ENCODE results near the gene EN1. TPM values are rescaled to one million over a fixed set of nuclear protein-coding genes. Genes with fewer than 3 reads are reported as not detected.
A peak's percentile ranks its signal among the peaks of the same experiment; 100 is the strongest.

Gene EN1
- total RNA-seq (2014; rRNA removed; shearing (Covaris generic)) = 4.0 and 4.7 TPM in 2 replicates

DNA sequence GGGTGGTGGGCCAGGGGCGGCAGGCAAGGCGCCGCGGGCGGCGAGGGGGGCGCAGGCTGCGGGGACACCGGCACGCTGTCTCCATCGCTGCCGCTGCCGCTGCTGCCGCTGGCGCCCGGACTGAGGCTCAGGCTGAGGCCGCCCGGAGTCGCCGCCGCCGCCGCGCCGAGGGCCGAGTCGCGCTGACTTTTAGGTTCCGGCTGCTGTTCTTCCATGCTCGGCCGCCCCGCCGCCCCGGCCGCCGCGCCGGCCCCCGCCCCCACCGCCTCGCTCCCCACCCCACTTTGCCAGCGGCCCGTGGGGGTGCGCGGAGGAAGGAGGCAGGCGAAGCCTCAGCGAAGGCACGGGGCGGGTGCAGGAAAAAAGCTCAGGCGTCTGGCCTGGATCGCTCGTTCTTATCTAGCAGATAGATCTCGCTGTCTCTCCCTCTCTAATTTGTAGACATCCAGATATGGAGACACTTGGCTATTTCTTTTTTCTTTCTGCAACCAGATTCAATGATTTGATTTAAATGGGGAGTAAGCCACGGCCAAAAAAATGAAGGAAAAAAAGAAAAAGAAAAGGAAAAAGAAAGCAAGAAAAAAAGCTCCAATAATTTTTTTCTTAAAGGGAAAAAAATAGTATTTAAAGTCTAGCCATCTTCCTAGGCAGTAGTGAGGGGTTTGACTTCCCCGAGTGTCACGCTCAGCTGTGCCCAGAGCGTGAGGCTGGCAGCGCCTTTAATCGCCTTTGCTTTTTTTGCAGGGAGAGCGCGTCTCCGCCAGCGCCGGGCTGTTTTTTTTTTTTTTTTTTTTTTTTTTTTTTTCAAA is at the start of gene EN1:
TSS of gene EN1 (minus strand) at position 696 of the 809 bp plus-strand sequence. CDS start at position 215, 481 bp downstream.
- Histone ChIP-seq H3K27me3 (replicated peaks) (no peaks in the 10 kb centered on the region), H3K27ac (0 out of 2 replicates have a peak within 1 kb of the TSS, but pooled peaks have one; percentile 20), H3K4me3 (peak within 1 kb of the TSS; percentile 80), H3K36me3 (peaks cover 11% of the 10 kb centered on the region; the same call in 1 of the 2 replicates), H3K9me3 (replicated peaks) (no peaks in the 10 kb centered on the region), H3K4me1 (replicated peaks) (peaks cover 17% of the 10 kb centered on the region)
- peak in 1 of 2 experiments; percentile 86 for DNase-seq (ENCODE audit: low read depth in 1 of 2, low spot score in 2 of 2)

DNA sequence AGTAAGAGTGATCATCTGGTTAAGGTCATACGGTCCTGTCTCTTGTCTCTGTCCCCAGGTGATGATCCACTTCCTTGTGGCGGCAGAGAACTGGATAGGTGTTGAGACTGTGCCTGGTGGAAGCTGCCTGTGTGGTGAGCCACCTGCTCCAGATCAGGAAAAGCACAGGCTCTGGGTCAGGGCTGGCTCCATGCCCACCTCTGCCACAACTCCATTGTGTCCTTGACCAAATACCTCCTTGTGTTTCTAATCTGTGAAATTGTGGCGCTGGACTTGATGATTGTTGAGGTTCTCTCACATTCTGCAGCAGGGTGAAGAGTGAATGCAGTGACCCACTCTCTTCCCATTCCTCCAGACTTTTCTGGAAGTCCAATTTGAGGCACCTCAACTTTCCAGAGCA is 45.7 kb upstream of the EN1 start:
- DNase-seq (ENCODE audit: low read depth in 1 of 2, low spot score in 2 of 2) = peak in 1 of 2 experiments; percentile 37
- Histone ChIP-seq H3K27ac (no peak overlapping the region), H3K36me3 (no peaks in the 10 kb centered on the region), H3K9me3 (replicated peaks) (peaks cover 4% of the 10 kb centered on the region; the same call in 1 of the 2 replicates), H3K27me3 (replicated peaks) (no peaks in the 10 kb centered on the region; the same call in 1 of the 2 replicates), H3K4me3 (no peak overlapping the region), H3K4me1 (replicated peaks) (no peaks in the 10 kb centered on the region)

DNA sequence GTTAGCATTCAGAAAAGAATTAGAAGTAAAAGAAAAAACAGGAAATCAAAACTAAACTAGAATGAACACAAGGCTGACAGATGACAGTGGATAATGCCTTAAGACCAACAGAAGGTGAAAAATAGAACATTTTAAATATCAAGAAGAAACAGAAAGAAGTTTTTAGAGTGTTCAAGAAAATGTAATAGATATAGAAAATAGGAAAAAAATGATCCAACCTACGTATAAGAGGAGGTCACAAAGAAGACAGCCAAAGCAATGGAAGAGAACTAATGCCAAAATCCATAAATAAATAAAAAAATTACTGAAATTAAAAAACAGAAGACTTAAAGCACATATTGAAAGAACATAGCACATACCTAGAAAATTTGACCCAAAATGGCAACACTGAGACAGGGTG is 42.5 kb upstream of the EN1 start:
- peaks cover 4% of the 10 kb centered on the region; the same call in 1 of the 2 replicates for H3K9me3 ChIP-seq (replicated peaks)
- no peak overlapping the region for H3K27ac ChIP-seq
- no peaks in the 10 kb centered on the region for H3K36me3 ChIP-seq
- H3K4me1 ChIP-seq (replicated peaks) = no peaks in the 10 kb centered on the region
- no peak for DNase-seq (ENCODE audit: low read depth in 1 of 2, low spot score in 2 of 2)
- no peak overlapping the region for H3K4me3 ChIP-seq
- H3K27me3 ChIP-seq (replicated peaks) = no peaks in the 10 kb centered on the region; the same call in 1 of the 2 replicates

- H3K27me3 ChIP-seq (replicated peaks) = no peaks in the 10 kb centered on the region; the same call in 1 of the 2 replicates
- no peaks in the 10 kb centered on the region for H3K36me3 ChIP-seq
- no peak overlapping the region for H3K27ac ChIP-seq
- H3K9me3 ChIP-seq (replicated peaks) = no peaks in the 10 kb centered on the region
- H3K4me3 ChIP-seq = no peak overlapping the region
- H3K4me1 ChIP-seq (replicated peaks) = no peaks in the 10 kb centered on the region
- DNase-seq (ENCODE audit: low read depth in 1 of 2, low spot score in 2 of 2) = peak in 1 of 2 experiments; percentile 3
These were observed 36.3 kb upstream of the EN1 start for GRCh38 chr2:118883792-118884191.

- H3K27ac ChIP-seq = no peak overlapping the region
- no peaks in the 10 kb centered on the region for H3K4me1 ChIP-seq (replicated peaks)
- no peaks in the 10 kb centered on the region for H3K9me3 ChIP-seq (replicated peaks)
- DNase-seq (ENCODE audit: low read depth in 1 of 2, low spot score in 2 of 2) = peak; percentile 46 to 57
- no peaks in the 10 kb centered on the region for H3K36me3 ChIP-seq
- peaks cover 2% of the 10 kb centered on the region; the same call in 1 of the 2 replicates for H3K27me3 ChIP-seq (replicated peaks)
- H3K4me3 ChIP-seq = no peak overlapping the region
These were observed 35.4 kb upstream of the EN1 start for GRCh38 chr2:118882693-118883336.

DNA sequence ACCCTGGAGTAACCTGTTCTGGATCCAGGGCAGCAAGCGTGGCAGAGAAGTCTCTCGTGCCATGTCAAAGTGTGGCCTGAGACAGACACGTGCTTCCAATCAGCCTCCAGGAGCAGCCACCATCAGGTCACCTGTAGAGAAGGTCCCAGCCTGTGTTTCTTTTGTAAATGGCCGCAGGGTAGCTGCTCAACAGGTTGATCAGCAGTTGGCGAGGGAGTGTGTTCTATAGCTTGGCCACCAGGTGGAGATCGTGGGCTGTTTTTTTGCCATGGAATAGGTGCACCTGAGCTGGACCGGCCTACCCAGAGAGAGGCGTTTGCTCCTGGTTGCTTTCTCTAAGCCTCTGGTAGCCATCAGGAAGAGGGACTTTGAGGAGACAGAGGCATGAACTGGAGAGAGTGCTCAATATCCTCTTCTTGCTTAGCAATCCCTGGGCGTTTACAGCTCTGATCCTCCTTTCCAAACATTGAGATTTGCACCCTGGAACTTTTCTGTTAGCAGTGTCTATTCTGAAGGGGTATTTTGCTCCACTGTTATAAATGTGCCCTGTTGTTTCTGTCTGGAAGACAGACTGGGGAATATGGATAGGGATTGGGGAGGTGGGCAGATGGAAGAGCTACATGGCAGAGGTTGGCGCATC is 34.2 kb upstream of the EN1 start:
- Histone ChIP-seq H3K27me3 (replicated peaks) (peaks cover 4% of the 10 kb centered on the region; the same call in 1 of the 2 replicates), H3K36me3 (no peaks in the 10 kb centered on the region), H3K4me1 (replicated peaks) (no peaks in the 10 kb centered on the region), H3K4me3 (no peak overlapping the region), H3K27ac (no peak overlapping the region), H3K9me3 (replicated peaks) (no peaks in the 10 kb centered on the region)
- peak; percentile 26 to 52 for DNase-seq (ENCODE audit: low read depth in 1 of 2, low spot score in 2 of 2)

DNA sequence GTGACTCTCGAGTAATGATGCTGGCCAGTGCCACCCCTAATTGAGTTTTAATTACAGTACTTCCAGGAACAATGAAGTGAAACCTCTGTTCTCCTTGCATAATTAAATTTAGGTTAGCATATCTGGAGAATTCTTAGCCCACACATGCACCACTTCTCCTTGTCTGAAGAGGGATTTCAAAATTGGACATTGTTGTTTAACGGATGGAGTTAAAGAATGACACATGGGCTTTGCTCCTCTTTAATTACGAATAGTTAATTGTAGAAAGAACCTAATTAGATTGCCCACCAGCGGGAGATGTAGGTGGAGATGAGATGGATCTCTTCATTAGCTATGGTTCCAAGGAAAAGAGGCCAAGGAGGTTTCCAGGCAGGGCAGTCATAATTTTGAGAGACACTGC is 33.1 kb upstream of the EN1 start:
- Histone ChIP-seq H3K4me3 (no peak overlapping the region), H3K27me3 (replicated peaks) (peaks cover 7% of the 10 kb centered on the region; the same call in 1 of the 2 replicates), H3K36me3 (no peaks in the 10 kb centered on the region), H3K27ac (no peak overlapping the region), H3K9me3 (replicated peaks) (no peaks in the 10 kb centered on the region), H3K4me1 (replicated peaks) (no peaks in the 10 kb centered on the region)
- DNase-seq (ENCODE audit: low read depth in 1 of 2, low spot score in 2 of 2) = no peak

DNA sequence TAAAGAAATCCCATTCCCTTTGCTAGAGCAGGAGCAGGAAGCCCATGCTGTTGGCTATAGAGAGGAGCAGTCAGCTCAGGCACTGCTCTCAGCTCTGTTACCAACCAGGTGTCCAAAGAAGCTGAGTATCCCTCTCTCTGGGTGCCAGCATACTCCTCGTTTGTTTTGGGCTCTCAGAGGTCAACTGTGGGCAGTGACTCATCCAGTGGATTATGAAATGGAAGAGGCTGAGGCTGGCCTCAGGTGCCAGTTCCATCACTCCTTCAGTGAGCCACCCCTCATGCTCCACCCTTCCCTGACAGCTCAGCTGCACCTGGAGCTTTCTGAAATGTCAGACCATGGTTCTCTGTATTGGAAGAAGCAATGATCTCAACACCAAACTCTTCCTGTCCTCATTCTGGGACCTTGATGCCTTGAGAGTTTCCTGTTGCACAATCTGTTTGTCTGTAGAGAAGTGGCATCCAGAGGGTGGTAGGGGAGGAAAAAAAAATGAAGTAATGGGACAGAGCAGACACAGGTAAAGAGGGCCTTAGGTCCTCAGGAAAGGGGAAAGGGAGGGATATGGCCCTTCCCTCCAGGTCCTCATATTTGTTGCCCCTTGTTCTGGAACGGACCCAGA is 31.2 kb upstream of the EN1 start:
- H3K27me3 ChIP-seq (replicated peaks) = peaks cover 7% of the 10 kb centered on the region; the same call in 1 of the 2 replicates
- no peak overlapping the region for H3K27ac ChIP-seq
- no peaks in the 10 kb centered on the region for H3K36me3 ChIP-seq
- H3K4me1 ChIP-seq (replicated peaks) = no peaks in the 10 kb centered on the region
- H3K4me3 ChIP-seq = no peak overlapping the region
- DNase-seq (ENCODE audit: low read depth in 1 of 2, low spot score in 2 of 2) = no peak
- H3K9me3 ChIP-seq (replicated peaks) = no peaks in the 10 kb centered on the region

DNA sequence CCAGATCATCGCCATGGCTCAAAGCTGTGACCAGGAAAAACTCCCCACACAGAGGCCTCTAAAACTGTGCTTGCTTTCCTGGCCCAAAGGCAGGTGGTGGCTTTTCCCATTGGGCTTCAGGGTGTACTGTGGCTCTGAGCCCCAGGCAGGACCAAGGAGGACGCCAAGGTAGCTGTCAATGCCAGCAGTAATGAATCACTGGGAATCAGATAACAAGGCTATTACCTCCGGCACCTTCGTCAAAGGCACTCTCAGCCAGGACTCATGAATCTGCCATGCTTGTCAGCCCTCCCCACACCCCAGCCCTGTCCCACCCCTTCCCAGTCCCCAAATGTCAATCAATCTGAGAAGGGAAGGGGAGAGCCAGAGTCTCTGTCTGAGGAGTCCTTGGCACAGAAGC is 27.9 kb upstream of the EN1 start:
- Histone ChIP-seq H3K9me3 (replicated peaks) (no peaks in the 10 kb centered on the region), H3K36me3 (no peaks in the 10 kb centered on the region), H3K4me3 (no peak overlapping the region), H3K27me3 (replicated peaks) (peaks cover 7% of the 10 kb centered on the region; the same call in 1 of the 2 replicates), H3K27ac (no peak overlapping the region), H3K4me1 (replicated peaks) (no peaks in the 10 kb centered on the region)
- DNase-seq (ENCODE audit: low read depth in 1 of 2, low spot score in 2 of 2) = peak in 1 of 2 experiments; percentile 21

GRCh38 chr2:118874324-118874723 is 26.9 kb upstream of the EN1 start:
- H3K27me3 ChIP-seq (replicated peaks) = 0 out of 2 replicates have a peak, but pooled peaks cover 7% of the 10 kb centered on the region
- H3K4me3 ChIP-seq = no peak overlapping the region
- no peak overlapping the region for H3K27ac ChIP-seq
- peak in 1 of 2 experiments; percentile 21 for DNase-seq (ENCODE audit: low read depth in 1 of 2, low spot score in 2 of 2)
- H3K9me3 ChIP-seq (replicated peaks) = no peaks in the 10 kb centered on the region
- H3K36me3 ChIP-seq = no peaks in the 10 kb centered on the region
- no peaks in the 10 kb centered on the region for H3K4me1 ChIP-seq (replicated peaks)

DNA sequence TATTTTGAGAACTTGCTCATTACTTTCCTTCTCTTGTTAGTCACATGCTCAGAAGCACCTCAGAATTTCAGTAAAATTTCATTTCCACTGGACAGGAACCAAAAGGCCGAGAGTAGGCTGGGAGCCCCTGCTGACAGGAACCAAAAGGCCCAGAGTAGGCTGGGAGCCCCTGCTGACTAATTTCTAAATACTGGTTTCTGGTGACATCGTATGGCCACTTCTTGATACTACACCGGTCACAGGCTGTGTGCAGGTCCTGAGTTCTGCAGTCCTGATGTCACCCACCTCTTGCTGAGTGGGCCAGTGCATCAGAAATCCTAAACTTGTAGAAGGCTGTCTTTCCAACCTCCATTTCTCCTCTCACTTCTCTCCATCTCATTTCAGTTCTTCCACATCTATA is 17.7 kb upstream of the EN1 start:
- no peaks in the 10 kb centered on the region for H3K36me3 ChIP-seq
- H3K9me3 ChIP-seq (replicated peaks) = no peaks in the 10 kb centered on the region
- H3K27me3 ChIP-seq (replicated peaks) = no peaks in the 10 kb centered on the region
- peaks cover 15% of the 10 kb centered on the region for H3K4me1 ChIP-seq (replicated peaks)
- H3K4me3 ChIP-seq = no peak overlapping the region
- DNase-seq (ENCODE audit: low read depth in 1 of 2, low spot score in 2 of 2) = peak; percentile 39 to 60
- H3K27ac ChIP-seq = no peak overlapping the region

GRCh38 chr2:118864207-118864606 is 16.8 kb upstream of the EN1 start:
- no peak for DNase-seq (ENCODE audit: low read depth in 1 of 2, low spot score in 2 of 2)
- Histone ChIP-seq H3K4me3 (no peak overlapping the region), H3K27me3 (replicated peaks) (no peaks in the 10 kb centered on the region), H3K36me3 (no peaks in the 10 kb centered on the region), H3K27ac (no peak overlapping the region), H3K9me3 (replicated peaks) (no peaks in the 10 kb centered on the region), H3K4me1 (replicated peaks) (peaks cover 15% of the 10 kb centered on the region)

GRCh38 chr2:118861731-118862130 is 14.3 kb upstream of the EN1 start:
- no peak overlapping the region for H3K4me3 ChIP-seq
- no peaks in the 10 kb centered on the region for H3K27me3 ChIP-seq (replicated peaks)
- H3K4me1 ChIP-seq (replicated peaks) = peaks cover 15% of the 10 kb centered on the region
- no peaks in the 10 kb centered on the region for H3K9me3 ChIP-seq (replicated peaks)
- peak in 1 of 2 experiments; percentile 37 for DNase-seq (ENCODE audit: low read depth in 1 of 2, low spot score in 2 of 2)
- H3K27ac ChIP-seq = peak overlapping the region; percentile 15; the same call in 1 of the 2 replicates
- no peaks in the 10 kb centered on the region for H3K36me3 ChIP-seq
